HG03460 (cell line): ENCODE results near the gene ATP2A1.
A peak's percentile ranks its signal among the peaks of the same experiment; 100 is the strongest.
"Not testable (repeated sequence)": the region's sequence is repeated elsewhere in the genome, so short reads cannot be mapped to it uniquely, and the experiment has no call there.

Source experiments
- ATAC-seq: cut with Tn5 transposase; IDR thresholded peaks from one replicate; pipeline ENCODE4 v1.9.1; 2021; ENCODE audit not compliant: unreplicated experiment

Gene ATP2A1

DNA sequence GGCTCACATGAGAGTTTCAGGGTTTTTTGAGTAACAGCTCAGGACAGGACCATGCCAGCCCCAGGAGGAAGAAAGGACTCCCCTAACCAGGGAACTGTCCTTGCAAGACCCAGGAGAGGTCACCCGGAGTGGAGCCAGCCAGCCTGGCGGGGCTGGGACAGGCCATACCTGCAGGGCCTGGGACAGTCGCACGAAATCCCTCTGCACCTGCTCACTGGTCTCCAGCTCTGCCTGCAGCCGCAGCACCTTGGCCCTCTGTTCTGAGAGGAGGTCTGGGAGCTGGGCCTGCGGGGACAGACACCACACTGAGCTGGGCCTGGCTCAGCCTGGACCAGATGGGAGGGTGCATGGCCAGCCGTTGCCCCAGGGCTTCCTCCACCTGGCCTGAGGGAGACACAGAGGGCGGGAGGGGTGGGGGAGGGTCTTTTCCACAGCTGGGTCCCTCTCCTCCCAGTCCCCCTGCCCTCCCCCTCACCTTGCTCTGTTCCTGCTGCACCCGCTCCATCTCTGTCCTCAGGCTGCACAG lies 27.0 kb downstream of the ATP2A1 start:
- ATAC-seq = no peak

DNA sequence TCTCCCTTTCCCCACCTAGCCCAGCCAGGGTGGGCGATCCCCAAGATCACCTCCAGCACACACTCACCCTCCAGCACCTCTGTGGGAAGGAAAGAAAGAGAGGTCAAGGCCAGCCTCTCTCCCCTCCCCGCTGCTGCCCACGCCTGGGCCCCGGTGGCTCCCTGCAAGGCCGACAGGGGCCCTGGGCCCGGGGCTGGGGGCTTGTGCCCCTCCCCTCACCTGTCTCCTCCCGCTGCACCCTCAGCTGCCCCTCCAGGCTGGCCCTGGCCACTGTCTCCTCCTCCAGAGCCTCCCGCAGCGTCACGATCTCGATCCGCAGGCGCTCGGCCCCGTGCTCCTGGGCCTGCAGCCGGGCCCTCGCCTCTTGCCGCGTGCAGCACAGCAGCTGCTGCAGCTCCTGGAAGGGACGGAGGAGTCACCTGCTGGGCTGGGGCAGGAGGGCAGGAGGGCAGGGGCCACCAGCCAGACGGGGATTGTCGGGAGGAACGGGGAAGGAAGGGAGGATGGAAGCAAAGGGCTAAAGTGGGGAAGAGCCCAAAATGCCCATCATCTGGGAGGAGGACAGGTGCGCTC lies 27.6 kb downstream of the ATP2A1 start:
- ATAC-seq = no peak

DNA sequence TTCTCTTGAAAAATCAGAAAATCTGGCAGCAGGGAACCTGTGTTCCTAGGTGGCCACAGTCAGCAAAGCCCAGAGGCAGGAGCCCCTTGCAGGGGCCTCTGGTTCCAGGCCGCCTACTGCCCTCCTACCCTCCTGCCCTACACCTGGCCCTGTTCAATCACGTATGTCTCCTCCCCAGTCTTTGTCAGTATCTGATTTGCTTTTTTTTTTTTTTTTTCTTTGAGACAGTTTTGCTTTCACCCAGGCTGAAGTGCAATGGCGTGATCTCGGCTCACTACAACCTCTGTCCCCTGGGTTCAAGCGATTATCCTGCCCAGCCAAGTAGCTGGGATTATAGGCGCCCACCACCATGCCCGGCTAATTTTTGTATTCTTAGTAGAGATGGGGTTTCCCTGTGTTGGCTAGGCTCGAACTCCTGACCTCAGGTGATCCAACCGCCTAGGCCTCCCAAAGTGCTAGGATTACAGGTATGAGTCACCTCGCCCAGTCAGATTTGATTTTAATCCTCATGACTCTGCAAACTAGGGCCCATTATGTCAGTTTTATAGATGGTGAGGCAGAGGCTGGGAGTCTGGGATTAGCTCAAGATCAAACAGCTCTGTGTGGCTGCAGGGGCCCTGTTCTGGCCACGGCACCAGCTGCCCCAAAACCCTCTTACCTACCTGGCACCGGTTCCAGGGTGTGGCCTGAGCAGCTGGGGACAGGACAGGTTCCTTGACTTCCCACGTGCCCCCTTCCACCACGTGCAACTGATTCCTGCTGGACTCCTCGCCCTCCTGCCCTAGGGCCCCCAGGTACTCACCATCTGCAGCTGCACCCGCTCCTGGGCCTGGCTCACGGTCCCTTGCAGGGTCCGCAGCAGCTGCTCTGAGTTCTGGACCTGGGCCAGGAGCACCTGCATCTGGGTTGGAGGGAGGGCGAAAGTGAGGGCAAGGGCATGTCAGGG lies 32.1 kb downstream of the ATP2A1 start:
- no peak for ATAC-seq

DNA sequence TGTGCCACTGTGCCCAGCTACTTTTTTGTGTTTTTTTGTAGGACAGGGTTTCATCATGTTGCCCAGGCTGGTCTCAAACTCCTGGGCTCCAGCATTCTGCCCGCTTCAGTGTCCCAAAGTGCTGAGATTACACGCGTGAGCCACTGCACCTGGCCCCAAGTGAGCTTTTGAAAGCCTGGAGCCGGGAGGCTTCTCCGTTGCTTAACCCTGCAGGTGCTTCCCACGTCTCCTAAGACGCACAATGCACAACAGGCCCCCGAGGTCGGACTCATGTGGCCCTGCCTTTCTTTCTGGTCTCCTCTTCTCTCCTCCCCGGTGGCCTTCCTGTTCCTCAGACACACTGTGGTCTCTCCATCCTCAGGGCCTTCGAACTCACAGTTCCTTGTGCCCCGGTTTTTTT lies 34.3 kb downstream of the ATP2A1 start:
- no peak for ATAC-seq

DNA sequence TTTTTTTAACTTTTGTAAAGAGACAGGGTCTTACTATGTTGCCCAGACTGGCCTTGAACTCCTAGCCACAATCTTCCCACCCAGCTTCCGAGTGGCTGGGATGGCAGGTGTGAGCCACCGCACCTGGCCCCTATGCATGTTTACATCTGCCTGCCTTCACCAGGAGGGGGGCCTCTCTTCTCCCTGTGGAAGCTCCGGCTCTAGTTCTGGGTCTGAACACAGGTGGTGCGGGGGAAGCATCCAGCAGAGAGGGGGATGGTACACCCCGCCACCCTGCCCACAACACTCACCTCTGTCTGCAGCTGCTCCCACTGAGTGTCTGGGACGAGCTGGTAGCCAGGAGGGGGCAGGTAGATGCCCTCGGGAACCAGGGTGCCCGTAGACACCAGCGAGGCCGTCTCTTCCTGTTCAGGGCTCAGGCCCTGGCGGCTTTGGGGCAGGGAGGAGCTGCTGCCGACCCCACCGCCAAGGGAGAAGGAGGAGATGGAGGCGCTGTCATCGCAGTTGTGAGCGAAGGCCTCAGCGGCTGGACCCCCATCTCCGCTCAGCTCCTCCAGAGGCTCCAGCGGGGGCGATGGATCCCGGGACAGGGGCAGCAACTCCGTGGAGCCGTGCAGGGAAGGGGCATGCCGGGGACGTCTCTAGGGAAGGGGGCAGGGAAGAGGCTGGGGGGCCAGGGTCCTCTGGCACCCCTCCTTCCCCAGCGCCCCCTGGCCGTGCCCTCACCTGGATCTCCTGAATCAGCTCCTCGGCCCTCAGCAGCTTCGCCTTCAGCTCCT lies 35.8 kb downstream of the ATP2A1 start:
- no peak for ATAC-seq

DNA sequence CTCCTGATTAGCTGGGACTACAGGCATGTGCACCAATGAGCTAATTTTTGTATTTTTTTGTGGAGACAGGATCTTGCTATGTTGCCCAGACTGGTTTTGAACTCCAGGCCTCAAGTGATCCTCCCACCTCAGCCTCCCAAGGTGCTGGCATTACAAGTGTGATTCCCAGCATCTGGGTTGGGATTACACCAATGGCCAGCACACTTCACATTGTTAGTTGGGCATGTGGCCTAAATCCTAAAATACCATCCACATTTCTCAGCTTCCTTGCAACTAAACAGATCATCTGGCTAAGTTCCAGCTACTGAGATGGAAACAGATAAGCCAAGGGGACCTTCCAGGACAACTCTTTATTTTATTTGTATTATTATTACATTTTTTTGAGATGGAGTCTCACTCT lies 36.9 kb downstream of the ATP2A1 start:
- no peak for ATAC-seq

DNA sequence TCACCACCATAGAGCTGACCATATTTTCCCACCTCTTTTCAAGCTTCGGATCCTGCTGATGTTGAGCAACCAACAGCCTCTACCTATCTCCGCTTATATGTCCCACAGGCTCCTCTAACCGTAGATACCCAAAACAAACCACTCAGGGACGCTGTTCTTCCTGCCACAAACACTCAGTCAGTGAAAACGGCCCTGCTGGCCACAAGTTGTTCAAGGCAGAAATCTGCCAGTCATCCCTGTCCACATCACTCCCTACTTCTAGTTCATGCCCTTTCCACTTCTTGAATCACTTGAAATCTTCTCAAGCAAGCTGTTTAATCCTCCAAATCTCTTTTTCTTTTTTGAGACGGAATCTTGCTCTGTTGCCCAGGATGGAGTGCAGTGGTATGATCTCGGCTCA lies 38.8 kb downstream of the ATP2A1 start:
- ATAC-seq = no peak

DNA sequence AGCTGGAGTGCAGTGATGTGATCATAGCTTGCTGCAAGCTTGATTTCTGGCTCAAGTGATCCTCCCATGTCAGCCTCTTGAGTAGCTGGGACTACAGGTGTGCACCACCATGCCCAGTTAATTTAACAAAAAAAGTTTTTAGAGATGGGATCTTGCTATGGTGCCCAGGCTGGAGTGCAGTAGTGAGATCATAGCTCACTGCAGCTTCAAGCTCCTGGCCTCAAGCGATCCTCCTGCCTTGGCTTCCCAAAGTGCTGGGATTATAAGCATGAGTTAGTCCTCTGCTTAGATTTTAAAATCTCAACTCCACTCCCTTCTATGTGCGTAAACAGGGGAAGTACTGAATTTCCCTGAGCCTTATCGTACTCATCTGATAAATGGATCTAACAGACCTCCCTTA lies 40.4 kb downstream of the ATP2A1 start:
- ATAC-seq = no peak

DNA sequence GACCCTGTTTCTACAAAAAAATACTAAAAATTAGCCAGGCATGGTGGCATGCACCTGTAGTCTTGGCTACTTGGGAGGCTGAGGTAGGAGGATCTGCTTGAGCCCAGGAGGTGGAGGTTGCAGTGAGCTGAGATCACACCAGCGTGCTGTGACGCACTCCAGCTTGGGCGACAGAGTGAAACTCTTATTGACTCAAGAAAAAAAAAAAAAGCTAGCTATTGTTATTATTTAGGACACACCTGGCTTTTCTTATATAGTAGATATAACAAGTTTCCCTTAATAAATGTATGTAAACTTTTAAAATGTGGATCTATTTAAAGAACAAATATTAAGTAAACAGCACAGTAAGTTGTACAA lies 44.9 kb downstream of the ATP2A1 start:
- ATAC-seq = no peak

DNA sequence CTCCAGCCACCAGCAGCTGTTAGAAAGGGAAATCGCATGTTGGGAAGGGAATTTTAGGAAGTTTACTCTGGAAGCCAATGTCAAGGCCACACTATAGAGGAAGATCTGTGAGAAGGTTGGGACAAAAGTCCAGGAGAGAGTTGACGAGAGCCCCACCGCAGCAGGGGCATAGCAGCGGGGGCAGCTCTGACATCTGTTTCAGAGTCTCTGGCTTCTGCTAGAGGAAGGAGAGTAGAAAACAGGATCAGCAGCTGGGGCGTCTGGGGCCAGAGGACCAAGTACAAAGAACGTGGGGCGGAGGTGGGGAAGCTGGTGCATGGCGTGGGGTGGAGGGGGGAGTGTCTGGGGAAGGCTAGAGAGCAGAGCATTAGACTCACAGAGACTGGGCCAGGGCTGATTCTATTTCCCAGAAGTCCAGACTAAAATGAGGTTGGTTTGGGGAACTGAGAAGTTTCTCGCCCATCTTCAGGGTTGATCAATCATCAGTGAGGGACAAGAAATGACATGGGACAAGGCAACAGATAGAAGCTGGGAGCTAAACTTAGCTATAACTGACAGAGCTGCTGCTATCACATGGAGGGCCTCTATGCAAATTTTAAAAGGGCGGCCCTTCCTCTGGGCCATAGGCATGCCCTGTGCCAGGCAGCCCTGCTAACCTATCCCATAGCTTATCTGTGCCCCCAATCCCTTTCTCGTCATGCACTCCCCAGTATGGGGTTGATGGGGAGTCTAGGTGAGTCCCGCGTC lies 45.5 kb downstream of the ATP2A1 start:
- ATAC-seq = peak; percentile 57

DNA sequence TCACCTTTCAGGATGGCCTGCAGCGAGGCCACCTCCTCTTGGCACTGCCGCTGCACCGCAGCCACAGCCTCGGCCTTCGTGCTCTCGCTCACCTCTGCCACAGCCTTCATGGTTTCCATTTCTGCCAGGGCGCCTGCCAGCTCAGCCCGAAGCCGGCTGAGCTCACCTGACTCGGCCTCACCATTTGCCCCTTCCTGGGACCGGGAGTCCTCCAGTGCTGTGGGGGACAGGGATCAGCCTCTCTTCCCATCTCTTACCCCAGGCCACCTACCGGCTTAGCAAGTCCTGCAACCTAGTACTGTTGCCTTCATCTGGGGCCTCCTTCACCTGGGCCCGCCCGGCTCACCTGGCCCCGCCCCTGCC lies 46.1 kb downstream of the ATP2A1 start:
- no peak for ATAC-seq

DNA sequence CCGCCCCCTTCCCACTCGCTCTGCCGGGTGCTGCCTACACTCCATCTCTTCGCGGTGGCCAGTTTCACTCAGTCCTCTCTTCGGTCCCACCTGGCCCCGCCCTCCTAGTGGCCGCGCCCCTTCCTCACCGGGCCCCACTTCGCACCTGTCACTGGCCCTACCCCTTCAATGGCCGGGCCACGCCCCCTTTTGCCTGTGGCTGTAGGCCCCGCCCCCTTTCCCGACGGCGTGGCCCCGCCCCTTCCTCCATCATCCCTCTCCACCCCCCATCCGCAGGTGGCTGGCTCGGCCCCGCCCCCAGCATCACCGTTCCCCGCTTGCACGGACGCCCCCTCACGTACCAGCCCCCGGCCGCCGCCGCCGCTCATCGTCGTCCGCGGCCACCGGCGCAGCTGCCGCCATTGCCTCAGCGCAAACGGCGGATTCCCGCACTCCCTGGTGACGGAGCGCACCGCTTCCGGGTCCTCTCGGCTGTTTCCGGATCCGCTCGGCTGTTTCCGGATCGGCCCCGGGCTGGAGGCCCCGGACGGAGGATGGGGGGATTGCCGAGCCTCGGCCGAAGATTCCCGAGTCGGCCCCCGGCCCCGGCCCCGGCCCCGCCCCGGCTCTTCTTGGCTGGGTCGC lies 46.6 kb downstream of the ATP2A1 start, which contains the start of gene RABEP2:
Gene RABEP2 (minus strand): TSS at position 477 of the 624 bp plus-strand sequence. CDS start 75 bp downstream, at position 402.
- peak; percentile 42 for ATAC-seq

DNA sequence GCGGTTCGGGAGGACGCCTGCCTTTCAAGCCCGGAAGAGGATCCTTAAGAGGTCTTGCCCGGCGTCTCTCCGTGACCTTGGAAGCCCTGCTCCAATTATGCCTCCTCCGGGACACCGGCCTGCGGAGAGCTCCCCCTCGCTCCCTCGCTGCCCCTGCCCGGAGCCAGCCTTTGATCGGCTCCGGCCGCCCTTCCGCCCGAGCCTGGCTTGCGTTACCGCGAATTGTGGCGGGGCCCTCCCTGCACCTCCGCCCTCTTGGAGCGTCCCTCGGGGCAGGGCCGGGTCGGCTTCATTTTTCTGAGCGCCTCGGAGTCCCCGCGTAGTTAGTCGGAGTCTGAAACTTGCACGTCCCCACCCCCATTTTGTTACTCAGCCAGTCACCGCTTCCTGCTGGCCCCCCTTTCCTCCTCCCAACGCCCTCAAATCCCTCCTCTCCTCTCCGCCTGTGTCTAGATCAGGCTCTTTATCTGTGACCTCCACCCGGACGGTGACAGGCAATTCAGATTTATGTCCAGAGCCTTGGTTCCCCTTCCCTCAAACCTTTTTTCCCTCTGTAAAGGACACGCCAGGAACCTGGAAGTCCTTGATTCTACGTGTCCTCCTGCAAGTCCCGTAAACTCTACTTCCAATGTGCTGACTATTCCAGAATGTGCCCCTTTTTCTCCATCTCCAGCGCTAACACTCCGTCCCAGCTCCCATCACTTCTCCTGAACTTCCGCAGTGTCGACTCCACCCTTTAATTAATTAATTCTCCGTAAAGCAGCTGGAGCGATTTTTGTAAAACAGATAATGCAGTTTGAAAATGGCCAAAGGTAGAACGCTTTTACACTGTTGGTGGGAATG lies 47.3 kb downstream of the ATP2A1 start:
- peak; percentile 35 for ATAC-seq

DNA sequence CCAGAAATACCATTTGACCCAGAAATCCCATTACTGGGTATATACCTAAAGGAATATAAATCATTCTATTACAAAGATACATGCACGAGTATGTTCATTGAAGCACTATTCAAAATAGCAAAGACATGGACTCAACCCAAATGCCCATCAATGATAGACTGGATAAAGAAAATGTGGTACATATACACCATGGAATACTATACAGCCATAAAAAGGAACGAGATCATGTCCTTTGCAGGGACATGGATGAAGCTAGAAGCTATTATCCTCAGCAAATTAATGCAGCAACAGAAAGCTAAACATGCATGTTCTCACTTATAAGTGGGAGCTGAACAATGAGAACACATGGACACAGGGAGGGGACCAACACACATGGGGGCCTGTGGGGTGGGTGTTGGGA lies 48.0 kb downstream of the ATP2A1 start:
- not testable (repeated sequence) for ATAC-seq

DNA sequence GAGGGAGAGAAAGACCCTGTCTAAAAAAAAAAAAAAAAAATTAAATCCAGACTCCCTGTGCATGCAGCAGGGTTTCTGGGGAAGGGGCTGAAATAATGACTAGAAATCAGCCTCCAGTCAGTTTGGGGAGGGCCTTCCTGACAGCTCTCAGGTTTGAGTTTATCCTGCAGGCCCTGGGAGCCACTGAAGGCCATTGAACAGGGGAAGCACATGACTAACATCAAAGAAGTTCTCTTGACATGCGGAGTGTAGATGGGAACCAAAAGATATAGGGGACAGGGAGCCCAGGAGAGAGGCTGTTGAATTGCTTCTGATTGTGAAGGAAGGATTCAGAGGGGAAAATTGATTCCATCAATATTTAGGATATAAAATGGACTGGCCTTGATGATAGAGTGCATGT lies 49.5 kb downstream of the ATP2A1 start:
- ATAC-seq = no peak

DNA sequence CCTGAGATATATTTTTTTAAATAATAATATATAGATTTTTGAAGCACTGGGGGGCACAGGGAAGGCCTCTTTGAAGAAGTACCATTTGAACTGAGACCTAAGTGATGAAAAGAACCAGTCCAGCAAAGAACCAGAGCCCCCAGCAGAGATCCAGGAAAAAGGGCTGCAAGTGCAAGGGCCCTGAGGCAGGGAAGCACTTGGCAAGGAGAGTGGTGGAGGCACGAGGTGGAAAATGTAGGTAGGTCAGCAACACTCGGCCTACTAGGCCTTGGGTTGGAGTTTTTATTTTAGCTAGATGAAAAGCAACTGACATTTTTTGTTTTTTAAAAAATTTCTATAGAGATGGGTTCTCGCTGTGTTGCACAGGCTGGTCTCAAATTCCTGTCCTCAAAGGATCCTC lies 51.9 kb downstream of the ATP2A1 start:
- ATAC-seq = no peak

DNA sequence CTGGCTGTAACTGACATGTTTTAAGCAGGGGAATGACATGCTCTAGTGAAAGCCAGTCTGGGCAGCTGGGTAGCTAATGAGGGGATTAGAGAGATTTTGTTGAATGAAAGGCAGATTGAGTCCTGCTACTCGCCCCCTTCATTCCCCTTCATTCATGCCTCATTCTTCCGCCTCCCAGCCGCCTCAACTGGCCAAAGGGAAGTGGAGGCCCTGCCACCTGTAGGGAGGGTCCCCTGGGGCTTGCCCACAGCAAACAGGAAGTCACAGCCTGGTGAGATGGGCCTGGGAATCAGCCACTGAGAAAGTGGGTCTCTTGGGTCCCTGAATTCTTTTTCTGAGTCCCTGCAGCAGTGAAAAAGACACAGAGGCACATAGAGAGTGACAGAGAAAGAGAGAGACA lies 52.4 kb downstream of the ATP2A1 start:
- ATAC-seq = peak; percentile 45

DNA sequence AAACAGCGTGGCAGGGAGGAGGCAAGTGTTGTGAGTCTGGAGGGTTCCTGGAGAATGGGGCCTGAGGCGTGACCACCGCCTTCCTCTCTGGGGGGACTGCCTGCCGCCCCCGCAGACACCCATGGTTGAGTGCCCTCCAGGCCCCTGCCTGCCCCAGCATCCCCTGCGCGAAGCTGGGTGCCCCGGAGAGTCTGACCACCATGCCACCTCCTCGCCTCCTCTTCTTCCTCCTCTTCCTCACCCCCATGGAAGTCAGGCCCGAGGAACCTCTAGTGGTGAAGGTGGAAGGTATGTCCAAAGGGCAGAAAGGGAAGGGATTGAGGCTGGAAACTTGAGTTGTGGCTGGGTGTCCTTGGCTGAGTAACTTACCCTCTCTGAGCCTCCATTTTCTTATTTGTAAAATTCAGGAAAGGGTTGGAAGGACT lies 53.5 kb downstream of the ATP2A1 start, which contains the start of gene CD19:
Gene CD19 (plus strand): TSS at position 171 of the 425 bp plus-strand sequence. CDS start 30 bp downstream, at position 201.
- no peak for ATAC-seq
